Esophagus squamous epithelium (tissue), 4 donors: Measurements from ENCODE around the gene NRF1.

Experiments used
- POLR2A ChIP-seq, 4 donors: fragments of 450-650 bp; IDR thresholded peaks; one replicate each; pipeline ENCODE4 v1.6.1; 2017; ENCODE audit warnings: antibody characterized with exemption in 4 of 4, mild to moderate bottlenecking in 4 of 4, moderate library complexity in 3 of 4
- TF ChIP-seq, protein P1 (sequence below), 6 experiments: fragments of 450-650 bp in 4 of 6; fragments of 200-600 bp in 2 of 6; sonication (generic) in 2 of 6; IDR thresholded peaks; one replicate each; pipeline ENCODE4 v1.5.1; 2016 to 2019; ENCODE audit warnings: antibody characterized with exemption in 6 of 6, mild to moderate bottlenecking in 4 of 6, moderate library complexity in 4 of 6

DNA sequence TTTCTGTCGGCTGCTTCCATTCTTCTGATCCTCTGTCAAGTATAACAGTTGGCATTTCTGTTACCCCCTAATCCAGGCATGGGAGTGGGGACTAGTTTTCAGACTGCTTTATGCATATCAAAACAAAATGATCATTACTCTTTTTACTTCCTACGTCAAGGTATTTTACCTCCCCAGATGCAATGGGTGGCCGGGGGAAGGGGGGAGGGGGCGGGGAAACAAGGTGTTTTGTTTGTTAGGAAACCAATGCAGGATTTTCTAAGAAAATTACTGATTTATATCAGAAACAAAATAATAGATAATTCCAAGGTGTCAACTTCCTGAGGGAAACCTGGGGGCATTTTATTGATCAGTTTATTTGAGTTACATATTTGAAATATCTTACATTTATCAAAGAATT, 66.3 kb downstream of the NRF1 start:
- TF ChIP-seq, protein P1, sequence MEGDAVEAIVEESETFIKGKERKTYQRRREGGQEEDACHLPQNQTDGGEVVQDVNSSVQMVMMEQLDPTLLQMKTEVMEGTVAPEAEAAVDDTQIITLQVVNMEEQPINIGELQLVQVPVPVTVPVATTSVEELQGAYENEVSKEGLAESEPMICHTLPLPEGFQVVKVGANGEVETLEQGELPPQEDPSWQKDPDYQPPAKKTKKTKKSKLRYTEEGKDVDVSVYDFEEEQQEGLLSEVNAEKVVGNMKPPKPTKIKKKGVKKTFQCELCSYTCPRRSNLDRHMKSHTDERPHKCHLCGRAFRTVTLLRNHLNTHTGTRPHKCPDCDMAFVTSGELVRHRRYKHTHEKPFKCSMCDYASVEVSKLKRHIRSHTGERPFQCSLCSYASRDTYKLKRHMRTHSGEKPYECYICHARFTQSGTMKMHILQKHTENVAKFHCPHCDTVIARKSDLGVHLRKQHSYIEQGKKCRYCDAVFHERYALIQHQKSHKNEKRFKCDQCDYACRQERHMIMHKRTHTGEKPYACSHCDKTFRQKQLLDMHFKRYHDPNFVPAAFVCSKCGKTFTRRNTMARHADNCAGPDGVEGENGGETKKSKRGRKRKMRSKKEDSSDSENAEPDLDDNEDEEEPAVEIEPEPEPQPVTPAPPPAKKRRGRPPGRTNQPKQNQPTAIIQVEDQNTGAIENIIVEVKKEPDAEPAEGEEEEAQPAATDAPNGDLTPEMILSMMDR (IDR thresholded peaks at IDR 0.05), result no peak
- TF ChIP-seq POLR2A (IDR thresholded peaks at IDR 0.05), result no peak
